ENCODE results near the gene TMEM135.
"Not testable (repeated sequence)": the region's sequence is repeated elsewhere in the genome, so short reads cannot be mapped to it uniquely, and the experiment has no call there.

The TMEM135 gene

GRCh38 chr11:87143641-87144040, 105.9 kb downstream of the TMEM135 start:
- DNase-seq, result no peak

DNA sequence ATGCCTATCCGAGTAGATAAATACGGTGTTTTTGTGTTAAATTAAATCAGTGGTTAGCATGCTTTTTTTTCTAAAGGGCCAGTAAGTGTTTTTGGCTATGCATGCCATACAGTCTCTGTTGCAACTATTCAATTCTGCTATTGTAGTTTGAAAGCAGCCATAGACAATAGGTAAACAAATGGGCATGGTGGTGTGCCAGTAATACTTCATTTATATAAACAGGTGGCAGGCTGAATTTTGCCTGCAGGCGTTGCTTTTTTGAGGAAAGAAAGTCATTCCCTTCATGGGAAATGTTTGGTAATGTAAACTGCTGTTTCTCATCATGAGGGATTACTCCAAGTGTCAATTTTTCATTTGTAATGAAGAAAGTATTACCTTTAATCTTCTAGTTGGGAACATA, 106.5 kb downstream of the TMEM135 start:
- DNase-seq, result no peak

DNA sequence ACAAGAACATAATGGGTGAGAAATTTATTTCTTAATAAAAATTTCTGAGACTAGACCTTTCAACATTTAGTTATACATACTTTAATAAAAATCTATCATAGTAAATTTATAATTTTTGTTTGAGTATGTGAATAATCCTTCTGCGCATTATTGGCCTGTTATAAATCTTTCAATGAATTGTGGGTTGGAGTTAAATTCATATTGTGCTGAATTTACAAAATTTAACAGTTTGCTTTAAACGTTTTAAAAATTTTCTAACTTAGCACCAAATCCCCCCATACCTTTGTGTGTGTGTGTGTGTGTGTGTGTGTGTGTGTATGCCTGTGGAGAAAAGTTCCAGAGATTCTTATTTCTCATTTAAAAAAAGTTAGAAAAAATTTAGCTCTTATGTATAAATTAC, 111.0 kb downstream of the TMEM135 start:
- DNase-seq, result no peak

GRCh38 chr11:87149782-87150181, 112.0 kb downstream of the TMEM135 start:
- DNase-seq, result not testable (repeated sequence)

GRCh38 chr11:87150936-87151335, 113.2 kb downstream of the TMEM135 start:
- DNase-seq, result no peak

DNA sequence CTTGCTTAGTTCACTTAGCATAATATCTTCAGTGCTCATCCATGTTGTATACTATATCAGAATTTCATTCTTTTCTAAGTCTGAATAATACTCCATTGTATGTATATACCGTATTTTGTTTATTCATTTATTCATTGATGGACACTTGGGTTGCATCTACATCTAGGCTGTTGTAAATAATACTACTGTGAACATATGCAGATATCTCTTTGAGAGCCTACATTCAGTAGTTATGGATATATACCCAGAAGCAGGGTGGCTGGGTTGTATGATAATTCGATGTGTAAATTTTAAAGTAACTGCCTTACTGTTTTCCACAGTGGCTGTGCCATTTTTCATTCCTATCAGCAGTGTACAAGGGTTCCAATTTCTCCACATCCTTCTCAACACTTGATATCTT, 116.5 kb downstream of the TMEM135 start:
- DNase-seq, result no peak

DNA sequence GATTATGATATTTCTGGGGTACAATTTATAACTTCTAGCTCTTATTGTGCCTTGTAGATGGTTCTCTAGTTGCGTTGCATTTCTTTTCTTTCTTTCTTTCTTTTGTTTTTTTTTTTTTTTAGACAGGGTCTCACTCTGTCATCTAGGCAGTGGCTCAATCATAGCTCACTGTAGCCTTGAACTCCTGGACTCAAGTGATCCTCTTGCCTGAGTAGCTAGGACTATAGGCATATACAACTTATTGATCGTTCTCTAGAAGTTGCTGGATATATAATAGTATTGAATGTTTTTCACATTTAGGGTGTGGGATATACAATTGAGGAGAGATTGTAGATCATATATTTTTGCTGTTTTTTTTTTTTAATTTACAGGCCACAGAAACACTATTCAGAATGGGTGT, 119.2 kb downstream of the TMEM135 start:
- DNase-seq, result no peak

GRCh38 chr11:87169076-87169475, 131.3 kb downstream of the TMEM135 start:
- not testable (repeated sequence) for DNase-seq

DNA sequence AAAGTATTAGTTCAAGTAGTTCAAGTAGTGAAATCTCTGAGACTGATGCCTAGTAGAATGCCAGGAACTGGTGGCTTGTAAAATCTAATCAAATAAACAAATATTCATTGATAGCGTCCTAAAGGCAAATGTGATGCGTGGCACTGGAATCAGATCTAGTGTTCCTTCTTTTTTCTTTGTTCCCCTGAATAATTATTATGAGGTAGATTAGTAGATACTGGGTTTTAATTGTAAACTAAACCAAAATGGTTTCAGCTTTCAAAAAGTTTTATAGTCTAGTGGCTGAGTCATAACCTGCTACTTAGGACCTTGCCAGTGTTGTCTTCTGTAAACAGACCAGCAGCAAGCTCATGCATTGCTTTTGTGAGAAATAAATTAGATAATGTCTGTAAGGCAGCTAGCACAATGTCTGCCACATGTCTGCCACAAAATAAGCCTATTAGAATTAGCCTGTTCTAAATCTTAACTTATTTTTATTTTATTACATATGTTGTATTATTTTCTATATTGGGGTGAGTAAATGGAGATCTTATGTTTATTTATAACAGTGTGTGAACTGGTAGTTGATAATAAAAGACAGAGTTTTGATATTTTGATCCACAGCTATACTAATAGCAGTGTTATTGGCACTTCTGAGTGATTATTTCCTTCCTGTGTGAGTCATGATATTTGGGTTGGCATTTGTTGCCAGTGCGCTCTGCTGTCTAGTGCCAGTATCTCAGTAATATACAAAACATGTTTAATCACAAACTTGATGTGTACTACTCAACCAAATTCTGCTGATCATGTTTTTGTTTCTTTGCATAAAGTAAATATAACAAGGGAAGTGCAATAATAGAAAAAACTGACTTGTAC, 135.7 kb downstream of the TMEM135 start:
- no peak for DNase-seq

GRCh38 chr11:87174870-87175269, 137.1 kb downstream of the TMEM135 start:
- DNase-seq, result no peak

- no peak for DNase-seq
Measured at GRCh38 chr11:87176044-87176443, 138.3 kb downstream of the TMEM135 start.

- DNase-seq, result no peak
Measured at GRCh38 chr11:87179621-87180020, 141.9 kb downstream of the TMEM135 start.

DNA sequence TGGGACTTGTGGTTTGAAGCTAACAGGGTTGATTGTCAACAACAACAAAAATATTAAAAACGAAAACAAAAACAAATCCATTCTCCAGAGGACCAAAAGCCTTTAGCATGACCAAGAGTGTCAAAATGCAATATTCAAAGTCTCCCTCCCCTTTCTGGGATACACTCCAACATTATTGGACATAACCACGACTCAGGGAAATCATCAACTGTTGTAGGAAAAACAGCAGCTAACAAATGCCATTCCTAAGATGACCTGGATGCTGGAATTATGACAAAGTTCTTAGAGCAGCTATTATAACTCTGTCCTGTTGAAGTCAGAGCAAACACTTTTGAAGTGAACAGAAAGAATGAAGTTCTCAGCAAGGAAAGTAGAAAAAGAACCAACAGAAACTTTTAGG, 143.0 kb downstream of the TMEM135 start:
- no peak for DNase-seq

DNA sequence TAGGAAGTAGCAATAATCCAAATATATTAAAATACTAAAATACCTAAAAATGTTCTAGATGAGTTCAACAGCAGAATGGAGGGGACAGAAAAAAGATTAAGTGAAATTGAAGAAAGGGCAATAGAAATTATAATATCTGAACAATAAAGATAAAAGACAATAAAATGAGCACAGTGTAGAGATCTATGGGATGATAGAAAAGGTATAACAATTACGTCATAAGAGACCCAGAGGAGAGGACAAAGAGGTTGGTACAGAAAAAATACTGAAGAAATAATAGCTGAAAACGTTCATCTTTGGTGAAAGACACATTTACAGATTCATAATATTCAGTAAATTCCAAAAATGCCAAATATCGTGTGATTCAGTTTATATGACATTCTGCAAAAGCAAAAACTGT, 143.4 kb downstream of the TMEM135 start:
- no peak for DNase-seq

DNA sequence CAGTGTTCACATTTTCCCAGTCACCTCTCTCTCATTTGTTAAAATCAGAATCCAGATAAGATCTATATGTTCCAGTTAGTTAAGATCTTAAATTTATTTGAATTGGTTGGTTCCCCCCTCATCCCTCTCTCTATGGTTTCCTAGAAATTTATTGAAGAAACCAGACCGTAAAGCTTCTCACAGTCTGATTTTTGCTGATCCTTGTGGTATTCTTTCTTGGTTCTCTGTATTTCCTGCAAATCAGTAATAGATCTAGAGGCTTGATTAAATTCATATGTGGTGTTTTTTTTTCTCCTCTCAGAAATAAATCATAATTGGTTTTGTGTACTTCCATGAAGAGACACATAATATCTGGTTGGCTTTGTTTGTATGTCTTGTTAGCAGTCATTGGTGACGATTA, 147.5 kb downstream of the TMEM135 start:
- no peak for DNase-seq

GRCh38 chr11:87187076-87187475, 149.3 kb downstream of the TMEM135 start:
- DNase-seq, result no peak

DNA sequence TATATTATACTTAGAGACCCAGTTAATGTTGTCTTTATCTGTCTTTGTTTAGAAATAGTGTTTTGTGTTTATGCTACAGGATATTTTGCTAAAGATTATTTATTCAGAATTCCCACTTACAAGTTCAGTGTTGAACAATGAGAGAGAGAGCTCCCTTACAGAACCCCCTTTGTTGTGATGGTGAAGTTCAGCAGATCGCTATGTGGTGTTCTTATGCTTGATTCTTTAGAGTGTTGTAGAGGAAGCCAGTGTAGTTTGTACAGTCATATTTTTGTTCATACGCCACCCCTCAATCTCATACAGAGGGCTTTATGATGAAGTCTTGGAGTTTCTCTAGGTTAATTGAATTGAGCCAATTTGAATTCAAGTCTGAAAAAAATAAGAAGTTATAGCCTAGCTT, 150.2 kb downstream of the TMEM135 start:
- DNase-seq, result no peak

GRCh38 chr11:87188396-87188795, 150.7 kb downstream of the TMEM135 start:
- DNase-seq, result not testable (repeated sequence)

DNA sequence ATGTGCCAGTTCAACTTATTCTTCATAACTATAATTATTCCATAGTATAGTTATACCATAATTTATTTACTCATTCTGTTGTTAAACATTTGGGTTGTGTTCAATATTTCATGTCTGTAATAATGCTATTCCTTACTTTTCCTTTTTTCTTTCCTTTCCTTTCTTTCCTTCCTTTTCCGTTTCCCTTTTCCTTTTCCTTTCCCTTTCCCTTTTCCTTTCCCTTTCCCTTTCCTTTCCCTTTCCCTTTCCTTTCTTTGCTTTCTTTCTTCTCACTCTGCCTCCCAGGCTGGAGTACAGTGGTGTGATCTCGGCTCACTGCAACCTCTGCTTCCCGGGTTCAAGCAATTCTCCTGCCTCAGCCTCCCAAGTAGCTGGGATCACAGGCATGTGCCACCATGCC, 151.2 kb downstream of the TMEM135 start:
- not testable (repeated sequence) for DNase-seq

DNA sequence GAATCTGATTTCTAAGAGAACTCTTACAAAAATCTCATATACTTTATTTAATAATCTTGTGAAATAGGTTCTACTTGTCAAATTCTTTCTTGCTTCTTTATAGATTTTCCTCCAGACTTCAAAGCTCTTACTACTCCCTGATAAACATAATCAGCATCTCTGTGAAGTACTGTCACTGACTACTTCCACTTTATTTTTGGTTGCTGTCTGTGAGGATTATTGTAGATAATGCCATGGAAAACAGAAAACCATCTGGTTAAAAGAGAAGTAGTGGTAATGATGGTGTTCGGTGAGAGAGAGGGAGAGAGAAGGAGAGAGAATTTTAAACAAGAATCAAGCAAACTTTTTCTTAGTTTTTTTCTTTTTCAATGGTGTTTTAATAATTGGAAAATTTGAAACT, 152.3 kb downstream of the TMEM135 start:
- DNase-seq, result no peak

GRCh38 chr11:87193756-87194470, 156.2 kb downstream of the TMEM135 start:
- no peak for DNase-seq

DNA sequence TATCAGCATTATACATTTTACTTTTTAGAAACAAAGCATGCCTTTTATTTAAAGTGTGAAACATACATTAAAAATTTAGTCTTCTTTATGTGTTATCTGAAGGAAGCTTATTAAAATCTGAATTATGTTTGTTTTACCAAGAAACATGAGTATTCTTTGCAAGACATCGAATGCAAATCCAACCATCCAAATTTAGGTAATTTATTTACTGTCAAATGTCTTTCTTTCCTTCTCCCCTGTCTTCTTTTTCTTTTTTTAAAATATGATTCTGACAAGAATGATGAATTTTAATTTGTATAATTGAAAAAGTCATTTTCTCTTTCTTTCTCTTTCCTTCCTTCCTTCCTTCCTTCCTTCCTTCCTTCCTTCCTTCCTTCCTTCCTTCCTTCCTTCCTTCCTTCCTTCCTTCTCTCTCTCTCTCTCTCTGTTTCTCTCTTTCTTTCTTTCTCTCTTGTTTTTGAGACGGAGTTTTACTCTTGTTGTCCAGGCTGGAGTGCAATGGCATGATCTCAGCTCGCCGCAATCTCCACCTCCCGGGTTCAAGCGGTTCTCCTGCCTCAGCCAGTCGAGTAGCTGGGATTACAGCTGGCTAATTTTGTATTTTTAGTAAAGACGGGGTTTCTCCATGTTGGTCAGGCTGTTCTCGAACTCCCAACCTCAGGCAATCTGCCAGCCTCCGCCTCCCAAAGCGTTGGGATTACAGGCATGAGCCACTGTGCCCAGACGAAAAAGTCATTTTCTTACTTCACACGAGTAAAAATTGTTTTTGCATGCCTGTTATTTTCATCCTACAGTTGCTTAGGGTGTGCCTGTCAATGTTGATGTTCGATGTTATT, 157.5 kb downstream of the TMEM135 start:
- no peak for DNase-seq

- DNase-seq, result no peak
Measured at GRCh38 chr11:87198266-87198881, 160.6 kb downstream of the TMEM135 start.

All from CD4-positive, alpha-beta T cell treated with Interferon gamma for 1 hour (primary cell).